ENCODE data around the gene BTNL8.

- TF ChIP-seq, protein P1, sequence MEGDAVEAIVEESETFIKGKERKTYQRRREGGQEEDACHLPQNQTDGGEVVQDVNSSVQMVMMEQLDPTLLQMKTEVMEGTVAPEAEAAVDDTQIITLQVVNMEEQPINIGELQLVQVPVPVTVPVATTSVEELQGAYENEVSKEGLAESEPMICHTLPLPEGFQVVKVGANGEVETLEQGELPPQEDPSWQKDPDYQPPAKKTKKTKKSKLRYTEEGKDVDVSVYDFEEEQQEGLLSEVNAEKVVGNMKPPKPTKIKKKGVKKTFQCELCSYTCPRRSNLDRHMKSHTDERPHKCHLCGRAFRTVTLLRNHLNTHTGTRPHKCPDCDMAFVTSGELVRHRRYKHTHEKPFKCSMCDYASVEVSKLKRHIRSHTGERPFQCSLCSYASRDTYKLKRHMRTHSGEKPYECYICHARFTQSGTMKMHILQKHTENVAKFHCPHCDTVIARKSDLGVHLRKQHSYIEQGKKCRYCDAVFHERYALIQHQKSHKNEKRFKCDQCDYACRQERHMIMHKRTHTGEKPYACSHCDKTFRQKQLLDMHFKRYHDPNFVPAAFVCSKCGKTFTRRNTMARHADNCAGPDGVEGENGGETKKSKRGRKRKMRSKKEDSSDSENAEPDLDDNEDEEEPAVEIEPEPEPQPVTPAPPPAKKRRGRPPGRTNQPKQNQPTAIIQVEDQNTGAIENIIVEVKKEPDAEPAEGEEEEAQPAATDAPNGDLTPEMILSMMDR (IDR thresholded peaks at IDR 0.05; ENCODE audit: extremely low read depth in 1 of 2, insufficient read depth in 1 of 2, low read depth in 1 of 2, low read length in 2 of 2): no peak
- TF ChIP-seq EZH2 (IDR thresholded peaks at IDR 0.05; ENCODE audit: borderline replicate concordance, low read depth, low read length, severe bottlenecking): no peak
Observed at GRCh38 chr5:180873615-180874520, 25.1 kb upstream of the BTNL8 start.
